GM19238 (cell line): ENCODE results near the gene COMMD4.
"Not testable (repeated sequence)": the region's sequence is repeated elsewhere in the genome, so short reads cannot be mapped to it uniquely, and the experiment has no call there.

Source experiments
- DNase-seq: peaks from one replicate; pipeline ENCODE4 v3.0.0; 2011; ENCODE audit warnings: low spot score; ENCODE audit not compliant: insufficient read length

The COMMD4 gene

GRCh38 chr15:75332093-75332492 lies 3.8 kb upstream of the COMMD4 start:
- DNase-seq = not testable (repeated sequence)

GRCh38 chr15:75333654-75334419 lies 2.0 kb upstream of the COMMD4 start:
- DNase-seq = not testable (repeated sequence)

GRCh38 chr15:75335313-75335704 lies 554 bp upstream of the COMMD4 start:
- DNase-seq = no peak

- DNase-seq = no peak
Observed at GRCh38 chr15:75338661-75339240, 2.9 kb downstream of the COMMD4 start.

- no peak for DNase-seq
Observed at GRCh38 chr15:75339531-75340240, 3.8 kb downstream of the COMMD4 start.

GRCh38 chr15:75342221-75342620 lies 6.4 kb downstream of the COMMD4 start:
- no peak for DNase-seq

- not testable (repeated sequence) for DNase-seq
Observed at GRCh38 chr15:75343953-75344352, 8.1 kb downstream of the COMMD4 start.

GRCh38 chr15:75346796-75347221 lies 10.9 kb downstream of the COMMD4 start, which contains the start of gene NEIL1:
TSS of gene NEIL1 (plus strand) at chr15:75347039. CDS start at chr15:75348906, 1,867 bp downstream.
- DNase-seq = no peak

GRCh38 chr15:75347222-75348033 lies 11.6 kb downstream of the COMMD4 start:
- DNase-seq = peak; percentile 72

- DNase-seq = no peak
Observed at GRCh38 chr15:75348034-75348561, 12.2 kb downstream of the COMMD4 start.

GRCh38 chr15:75348562-75349350 lies 12.9 kb downstream of the COMMD4 start:
- DNase-seq = no peak

- DNase-seq = not testable (repeated sequence)
Observed at GRCh38 chr15:75349351-75349669, 13.4 kb downstream of the COMMD4 start.

- peak; percentile 73 for DNase-seq
Observed at GRCh38 chr15:75349851-75350588, 14.2 kb downstream of the COMMD4 start.

- no peak for DNase-seq
Observed at GRCh38 chr15:75350601-75351361, 14.9 kb downstream of the COMMD4 start.

- DNase-seq = no peak
Observed at GRCh38 chr15:75352186-75353080, 16.6 kb downstream of the COMMD4 start.

GRCh38 chr15:75353604-75354003 lies 17.7 kb downstream of the COMMD4 start:
- no peak for DNase-seq

GRCh38 chr15:75354454-75354853 lies 18.6 kb downstream of the COMMD4 start:
- DNase-seq = no peak

GRCh38 chr15:75355369-75355768 lies 19.5 kb downstream of the COMMD4 start:
- DNase-seq = no peak
